GM23248 (cell line): ENCODE measurements around the gene MAMDC4. TPM values are rescaled to one million over a fixed set of nuclear protein-coding genes. Genes with fewer than 3 reads are reported as not detected.
"Not testable (repeated sequence)": the region's sequence is repeated elsewhere in the genome, so short reads cannot be mapped to it uniquely, and the experiment has no call there.

ENCODE experiments used
- DNase-seq: peaks from one replicate; pipeline ENCODE4 v3.0.0-alpha.2; 2015
- H2AFZ ChIP-seq: fragments of 200-600 bp; sonication (generic); 2 replicates; pipeline ENCODE4 v1.6.1; 2016; ENCODE audit warnings: antibody characterized with exemption
- H3F3A ChIP-seq: fragments of 200-600 bp; sonication (generic); 2 replicates; pipeline ENCODE4 v1.6.1; 2016; ENCODE audit warnings: mild to moderate bottlenecking, antibody characterized with exemption, mixed run types; ENCODE audit not compliant: insufficient read depth
- H3K27ac ChIP-seq: fragments of 200-600 bp; sonication (generic); 2 replicates; pipeline ENCODE4 v1.5.1; 2016; ENCODE audit warnings: mild to moderate bottlenecking
- H3K27me3 ChIP-seq: fragments of 200-600 bp; sonication (generic); replicated peaks from 2 replicates; pipeline ENCODE4 v1.6.1; 2016; ENCODE audit warnings: mild to moderate bottlenecking; ENCODE audit not compliant: insufficient read depth
- H3K36me3 ChIP-seq: fragments of 200-600 bp; sonication (generic); 2 replicates; pipeline ENCODE4 v1.6.1; 2016; ENCODE audit warnings: low read depth, mild to moderate bottlenecking
- H3K4me1 ChIP-seq: fragments of 200-600 bp; sonication (generic); 2 replicates; pipeline ENCODE4 v1.6.1; 2016; ENCODE audit warnings: mild to moderate bottlenecking; ENCODE audit not compliant: insufficient read depth
- H3K4me2 ChIP-seq: fragments of 200-600 bp; sonication (generic); one replicate; pipeline ENCODE4 v1.6.1; 2016; ENCODE audit warnings: mild to moderate bottlenecking; ENCODE audit not compliant: unreplicated experiment
- H3K4me3 ChIP-seq: fragments of 200-600 bp; sonication (generic); 2 replicates; pipeline ENCODE4 v1.5.1; 2016; ENCODE audit warnings: mild to moderate bottlenecking
- H3K79me2 ChIP-seq: fragments of 200-600 bp; sonication (generic); 2 replicates; pipeline ENCODE4 v1.6.1; 2016; ENCODE audit warnings: mild to moderate bottlenecking; ENCODE audit not compliant: insufficient read depth
- H3K9ac ChIP-seq: fragments of 200-600 bp; sonication (generic); 2 replicates; pipeline ENCODE4 v1.6.1; 2016; ENCODE audit warnings: mild to moderate bottlenecking
- H3K9me2 ChIP-seq: fragments of 200-600 bp; sonication (generic); 2 replicates; pipeline ENCODE4 v1.6.1; 2016; ENCODE audit warnings: mixed run types, mild to moderate bottlenecking, moderate library complexity; ENCODE audit not compliant: insufficient read depth
- H3K9me3 ChIP-seq: fragments of 200-600 bp; sonication (generic); one replicate; pipeline ENCODE4 v1.6.1; 2017; ENCODE audit warnings: low read depth
- H4K20me1 ChIP-seq: fragments of 200-600 bp; sonication (generic); 2 replicates; pipeline ENCODE4 v1.6.0; 2016; ENCODE audit not compliant: insufficient read depth
- EZH2 ChIP-seq: fragments of 200-600 bp; sonication (generic); IDR thresholded peaks from 2 replicates; pipeline ENCODE4 v1.6.1; 2018; ENCODE audit warnings: antibody characterized with exemption, mild to moderate bottlenecking; ENCODE audit not compliant: insufficient read depth, poor library complexity, severe bottlenecking
- EZH2phosphoT487 ChIP-seq: fragments of 200-600 bp; sonication (generic); IDR thresholded peaks from 2 replicates; pipeline ENCODE4 v1.6.1; 2018; ENCODE audit warnings: antibody characterized with exemption, moderate library complexity, mild to moderate bottlenecking, low read depth; ENCODE audit not compliant: insufficient read depth
- WGBS, 2 experiments: methylation state at CpG; one replicate each; pipeline ENCODE4 v1.1.6; 2015 to 2017; ENCODE audit warnings: low lambda C conversion rate in 2 of 2, low coverage in 1 of 2; ENCODE audit errors: missing lambda C conversion rate in 2 of 2; 5-methylcytosine and 5-hydroxymethylcytosine counted together
- in situ Hi-C: fragments of 300-500 bp; cut with MboI; formaldehyde crosslinking; loops from 2 replicates; pipeline ENCODE4 v1.15.0; 2020
- polyA plus RNA-seq: library from polyadenylated mRNA; unstranded; fragments of >200 nt; fragmentation: Nextera tagmentation; extraction: Ambion mirVana; gene quantifications from 2 replicates; pipeline ENCODE4 v1.2.1, GENCODE V29; 2016
- total RNA-seq: library from RNA; depleted of rRNA; stranded (reverse); fragments of >200 nt; shearing (Covaris generic); gene quantifications from 2 replicates; pipeline ENCODE4 v1.2.3, GENCODE V29; 2014

MAMDC4 gene
- total and polyA plus RNA-seq, 2 experiments from 2014 or later = 0.35 to 2.3 TPM

GRCh38 chr9:136865041-136865767 lies 13.1 kb downstream of the MAMDC4 start:
- Histone ChIP-seq H2AFZ (no peak overlapping the region), H3K9me3 (no peaks in the 10 kb centered on the region), H3K79me2 (peaks cover 46% of the 10 kb centered on the region), H3K4me1 (peaks cover 15% of the 10 kb centered on the region), H3K27ac (no peak overlapping the region), H3K4me3 (peak overlapping the region; percentile 92), H3K27me3 (no peaks in the 10 kb centered on the region), H3F3A (no peaks in the 10 kb centered on the region), H4K20me1 (no peaks in the 10 kb centered on the region), H3K9me2 (no peaks in the 10 kb centered on the region), H3K36me3 (peaks cover 6% of the 10 kb centered on the region), H3K9ac (peak overlapping the region; percentile 95), H3K4me2 (peak overlapping the region; percentile 84)
- no peak for DNase-seq
- WGBS, 2 experiments = 60 to 69% methylated on average over 10 to 11 of the region's 11 CpGs
- TF ChIP-seq EZH2phosphoT487 (no peak), EZH2 (no peak)
- in situ Hi-C loops = no loop called here

GRCh38 chr9:136865768-136866103 lies 13.6 kb downstream of the MAMDC4 start:
- H2AFZ ChIP-seq = peak overlapping the region; percentile 59; the same call in 1 of the 2 replicates
- H3K9me3 ChIP-seq = no peaks in the 10 kb centered on the region
- peaks cover 15% of the 10 kb centered on the region for H3K4me1 ChIP-seq
- peak overlapping the region; percentile 84 for H3K4me2 ChIP-seq
- H3K4me3 ChIP-seq = peak overlapping the region; percentile 92
- no peaks in the 10 kb centered on the region for H3K27me3 ChIP-seq
- no peaks in the 10 kb centered on the region for H3K9me2 ChIP-seq
- 1% methylated on average over 20 of the region's 20 CpGs; no CpG with 5 or more reads in 1 of the 2 experiments for WGBS, 2 experiments
- DNase-seq = peak; percentile 31
- H3K27ac ChIP-seq = peak overlapping the region; percentile 55
- peaks cover 46% of the 10 kb centered on the region for H3K79me2 ChIP-seq
- H4K20me1 ChIP-seq = no peaks in the 10 kb centered on the region
- TF ChIP-seq EZH2phosphoT487 (no peak), EZH2 (no peak)
- H3K36me3 ChIP-seq = peaks cover 6% of the 10 kb centered on the region
- in situ Hi-C loops = no loop called here
- no peaks in the 10 kb centered on the region for H3F3A ChIP-seq
- peak overlapping the region; percentile 95 for H3K9ac ChIP-seq

- H3K27ac ChIP-seq = 0 out of 2 replicates have a peak overlapping the region, but pooled peaks have one; percentile 17
- H3F3A ChIP-seq, DNase-seq, in situ Hi-C loops, H4K20me1 ChIP-seq, H3K27me3 ChIP-seq, H3K9me3 ChIP-seq, H3K36me3 ChIP-seq, H3K9me2 ChIP-seq: not testable (repeated sequence)
- peaks cover 46% of the 10 kb centered on the region for H3K79me2 ChIP-seq
- 90 to 93% methylated on average over 28 to 29 of the region's 29 CpGs for WGBS, 2 experiments
- H2AFZ ChIP-seq = 0 out of 2 replicates have a peak overlapping the region, but pooled peaks have one; percentile 66
- H3K9ac ChIP-seq = peak overlapping the region; percentile 95
- peak overlapping the region; percentile 90 for H3K4me2 ChIP-seq
- H3K4me3 ChIP-seq = peak overlapping the region; percentile 92
- H3K4me1 ChIP-seq = peaks cover 15% of the 10 kb centered on the region
These were observed 14.8 kb downstream of the MAMDC4 start for GRCh38 chr9:136866898-136867421.

- no peaks in the 10 kb centered on the region for H3F3A ChIP-seq
- no peak for DNase-seq
- H3K9me3 ChIP-seq = no peaks in the 10 kb centered on the region
- no peaks in the 10 kb centered on the region for H3K27me3 ChIP-seq
- WGBS, 2 experiments = 96 to 97% methylated on average over 18 of the region's 18 CpGs
- in situ Hi-C loops = no loop called here
- peaks cover 46% of the 10 kb centered on the region for H3K79me2 ChIP-seq
- no peaks in the 10 kb centered on the region for H3K9me2 ChIP-seq
- no peaks in the 10 kb centered on the region for H4K20me1 ChIP-seq
- H3K4me1 ChIP-seq = peaks cover 15% of the 10 kb centered on the region
- TF ChIP-seq EZH2phosphoT487 = no peak
- TF ChIP-seq EZH2 = no peak
- H2AFZ ChIP-seq = no peak overlapping the region
- H3K4me2 ChIP-seq = no peak overlapping the region
- H3K4me3 ChIP-seq = no peak overlapping the region
- H3K9ac ChIP-seq = no peak overlapping the region
- H3K36me3 ChIP-seq = peaks cover 2% of the 10 kb centered on the region
- no peak overlapping the region for H3K27ac ChIP-seq
These were observed 15.3 kb downstream of the MAMDC4 start for GRCh38 chr9:136867480-136867879.
